Epithelial cell of esophagus (primary cell): ENCODE measurements around the gene FOXK1.

Experiments
- DNase-seq: peaks from one replicate; pipeline ENCODE4 v3.0.0; 2010; ENCODE audit warnings: low read depth
- H3K4me3 ChIP-seq: 2 replicates; pipeline ENCODE4 v1.5.1; 2011; ENCODE audit warnings: mild to moderate bottlenecking, low read length, control low read depth
- TF ChIP-seq, protein P1 (sequence below): IDR thresholded peaks from 2 replicates; pipeline ENCODE4 v1.5.1; 2011; ENCODE audit warnings: low read depth, mild to moderate bottlenecking, low read length, control low read depth, inconsistent platforms; ENCODE audit not compliant: insufficient read depth; ENCODE audit errors: missing control alignments

The FOXK1 gene

DNA sequence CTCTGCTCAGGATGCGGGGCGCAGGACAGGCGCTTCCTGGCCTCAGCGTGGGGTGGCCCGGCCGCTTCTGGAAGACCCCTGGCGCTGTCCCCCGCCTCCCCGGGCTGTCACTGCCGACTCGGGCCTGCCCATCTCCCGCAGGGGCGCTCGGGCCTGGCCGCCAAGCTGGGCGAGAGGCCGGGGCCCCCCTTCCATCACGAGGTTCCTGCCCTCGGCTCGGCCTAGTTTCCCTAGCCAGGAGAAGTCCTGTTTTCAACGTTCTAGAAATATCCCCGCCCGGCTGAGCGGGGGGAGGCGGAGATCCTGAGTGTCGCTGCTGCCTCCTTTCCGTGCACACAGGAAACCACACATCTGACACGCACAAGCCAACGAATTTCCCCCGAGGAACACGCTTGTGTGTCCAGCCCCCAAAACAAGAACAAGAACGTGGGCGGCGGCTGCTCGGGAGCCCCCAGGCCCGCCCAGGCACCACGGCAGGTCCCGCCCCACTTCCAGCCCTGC is 127.0 kb downstream of the FOXK1 start:
- TF ChIP-seq, protein P1, sequence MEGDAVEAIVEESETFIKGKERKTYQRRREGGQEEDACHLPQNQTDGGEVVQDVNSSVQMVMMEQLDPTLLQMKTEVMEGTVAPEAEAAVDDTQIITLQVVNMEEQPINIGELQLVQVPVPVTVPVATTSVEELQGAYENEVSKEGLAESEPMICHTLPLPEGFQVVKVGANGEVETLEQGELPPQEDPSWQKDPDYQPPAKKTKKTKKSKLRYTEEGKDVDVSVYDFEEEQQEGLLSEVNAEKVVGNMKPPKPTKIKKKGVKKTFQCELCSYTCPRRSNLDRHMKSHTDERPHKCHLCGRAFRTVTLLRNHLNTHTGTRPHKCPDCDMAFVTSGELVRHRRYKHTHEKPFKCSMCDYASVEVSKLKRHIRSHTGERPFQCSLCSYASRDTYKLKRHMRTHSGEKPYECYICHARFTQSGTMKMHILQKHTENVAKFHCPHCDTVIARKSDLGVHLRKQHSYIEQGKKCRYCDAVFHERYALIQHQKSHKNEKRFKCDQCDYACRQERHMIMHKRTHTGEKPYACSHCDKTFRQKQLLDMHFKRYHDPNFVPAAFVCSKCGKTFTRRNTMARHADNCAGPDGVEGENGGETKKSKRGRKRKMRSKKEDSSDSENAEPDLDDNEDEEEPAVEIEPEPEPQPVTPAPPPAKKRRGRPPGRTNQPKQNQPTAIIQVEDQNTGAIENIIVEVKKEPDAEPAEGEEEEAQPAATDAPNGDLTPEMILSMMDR, result no peak
- DNase-seq, result no peak
- H3K4me3 ChIP-seq, result no peak overlapping the region

DNA sequence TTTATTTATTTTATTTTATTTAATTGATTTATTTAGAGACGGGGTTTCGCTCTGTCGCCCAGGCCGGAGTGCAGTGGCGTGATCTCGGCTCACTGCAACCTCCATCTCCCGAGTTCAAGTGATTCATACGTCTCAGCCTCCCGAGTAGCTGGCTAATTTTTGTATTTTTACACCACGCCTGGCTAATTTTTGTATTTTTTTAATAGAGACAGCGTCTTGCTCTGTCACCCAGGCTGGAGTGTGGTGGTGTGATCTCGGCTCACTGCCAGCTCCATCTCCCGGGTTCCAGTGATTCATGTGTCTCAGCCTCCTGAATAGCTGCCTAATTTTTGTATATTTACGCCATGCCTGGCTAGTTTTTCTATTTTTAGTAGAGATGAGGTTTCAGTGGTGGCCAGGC is 127.6 kb downstream of the FOXK1 start:
- TF ChIP-seq, protein P1, result no peak
- no peak for DNase-seq
- H3K4me3 ChIP-seq, result no peak overlapping the region

DNA sequence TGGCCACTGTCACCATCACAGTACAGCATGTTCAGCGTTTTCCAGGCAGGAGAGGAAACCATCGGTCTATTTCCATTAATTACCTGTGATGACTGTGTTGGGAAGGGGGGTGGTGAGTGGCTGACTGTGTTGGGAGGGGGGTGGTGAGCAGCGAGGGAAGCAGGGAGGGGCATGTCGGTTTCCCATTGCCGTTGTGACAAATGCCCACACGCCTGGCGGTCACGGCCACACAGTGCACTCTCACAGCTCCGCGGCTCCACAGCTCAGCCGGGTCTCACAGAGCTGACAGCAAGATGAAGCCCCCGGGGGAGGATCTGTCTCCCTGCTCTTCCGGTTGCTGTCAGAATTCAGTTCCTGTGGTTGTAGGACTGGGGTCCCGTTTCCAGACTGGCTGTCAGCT is 132.3 kb downstream of the FOXK1 start:
- no peak overlapping the region for H3K4me3 ChIP-seq
- TF ChIP-seq, protein P1, result no peak
- DNase-seq, result no peak

DNA sequence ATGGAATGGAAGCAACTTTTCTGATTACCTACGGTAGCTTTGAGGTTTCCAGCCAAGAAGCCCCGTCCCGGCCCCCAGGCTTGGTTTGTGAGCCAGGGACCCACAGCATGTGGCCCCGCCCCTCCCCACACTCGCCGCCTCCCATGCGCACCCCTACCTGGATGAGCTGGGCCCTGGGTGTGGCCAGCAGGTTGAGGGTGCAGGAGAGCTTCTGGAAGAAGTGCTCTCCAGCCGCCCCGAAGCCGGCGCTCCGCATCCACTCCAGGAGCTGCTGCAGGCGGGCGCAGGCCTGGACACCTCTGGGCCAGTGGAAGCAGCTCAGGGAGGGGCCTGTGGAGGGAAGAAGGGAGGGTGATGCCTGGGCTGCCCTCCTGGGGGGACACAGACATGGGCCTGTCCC is 133.0 kb downstream of the FOXK1 start:
- TF ChIP-seq, protein P1, result no peak
- no peak for DNase-seq
- no peak overlapping the region for H3K4me3 ChIP-seq

DNA sequence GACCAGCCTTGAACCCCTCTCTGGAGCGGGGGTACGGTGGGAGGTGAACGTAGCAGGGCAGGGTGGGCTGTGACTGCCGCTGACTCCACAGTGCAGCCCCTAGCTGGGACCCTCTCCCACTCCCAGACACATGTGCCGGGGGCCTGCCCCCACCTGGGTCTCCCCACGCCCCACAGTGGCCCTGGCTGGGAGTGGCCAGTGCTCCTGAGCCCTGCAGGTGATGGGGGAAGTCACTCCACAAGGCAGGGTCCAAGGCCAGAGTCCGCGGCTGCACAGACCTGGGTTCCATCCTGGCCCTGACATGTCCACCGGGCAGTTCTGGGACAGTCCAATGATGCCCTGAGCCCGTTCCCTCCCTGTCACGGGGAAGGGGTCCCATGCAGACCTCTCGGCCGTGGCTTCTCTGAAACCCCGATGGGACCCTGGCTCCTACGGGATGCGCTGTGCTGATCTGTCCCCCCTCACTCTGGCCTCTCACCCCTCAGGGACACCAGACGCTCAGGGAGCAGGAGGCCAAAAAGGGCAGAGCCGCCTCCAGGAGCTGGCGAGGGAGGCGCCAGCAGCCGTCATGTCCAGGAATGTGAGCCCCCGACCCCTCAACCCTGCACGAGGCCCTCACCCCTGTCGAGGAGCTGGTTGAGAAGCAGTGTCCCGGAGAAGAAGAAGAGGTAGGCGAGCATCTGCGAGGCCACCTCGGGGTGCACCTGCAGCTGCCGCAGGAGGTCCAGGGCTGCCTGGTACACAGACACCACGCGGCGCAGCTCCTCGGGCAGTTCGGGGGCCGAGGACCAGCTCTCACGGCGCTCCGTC is 133.7 kb downstream of the FOXK1 start:
- no peak for DNase-seq
- TF ChIP-seq, protein P1, result no peak
- H3K4me3 ChIP-seq, result no peak overlapping the region

DNA sequence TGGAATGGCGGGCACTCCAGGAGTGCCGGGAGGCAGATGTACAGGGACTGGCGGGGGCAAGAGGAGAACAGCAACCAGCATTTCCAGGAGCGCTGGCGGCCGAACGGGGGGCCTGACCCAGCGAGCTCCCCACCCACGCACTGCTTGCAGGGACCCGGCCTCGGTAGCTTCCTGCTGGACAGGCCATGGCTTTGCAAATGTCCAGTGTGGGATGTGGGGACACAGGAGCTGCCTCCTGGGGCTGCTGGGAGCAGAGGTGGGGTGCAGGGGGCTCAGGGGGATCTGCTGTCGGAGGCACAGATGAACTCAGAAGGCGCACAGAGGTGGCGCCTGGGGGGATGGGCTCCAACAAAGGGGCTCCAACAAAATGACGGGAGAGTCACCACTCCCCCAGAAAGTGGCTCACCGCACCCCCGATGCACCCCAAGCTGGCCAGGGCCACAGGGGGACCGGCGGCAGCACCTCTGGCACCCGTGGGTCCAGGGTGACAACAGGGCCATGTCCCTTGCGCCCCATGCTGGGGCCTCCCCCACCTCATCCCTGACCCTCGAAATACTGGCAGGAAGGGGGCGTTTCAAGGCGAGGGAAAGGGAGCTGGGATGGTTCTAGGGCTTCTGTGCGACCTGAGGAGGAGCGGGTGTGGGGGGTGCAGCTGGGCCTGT is 134.5 kb downstream of the FOXK1 start:
- H3K4me3 ChIP-seq, result no peak overlapping the region
- TF ChIP-seq, protein P1, result no peak
- no peak for DNase-seq
